ENCODE measurements around the gene THTPA.

DNA sequence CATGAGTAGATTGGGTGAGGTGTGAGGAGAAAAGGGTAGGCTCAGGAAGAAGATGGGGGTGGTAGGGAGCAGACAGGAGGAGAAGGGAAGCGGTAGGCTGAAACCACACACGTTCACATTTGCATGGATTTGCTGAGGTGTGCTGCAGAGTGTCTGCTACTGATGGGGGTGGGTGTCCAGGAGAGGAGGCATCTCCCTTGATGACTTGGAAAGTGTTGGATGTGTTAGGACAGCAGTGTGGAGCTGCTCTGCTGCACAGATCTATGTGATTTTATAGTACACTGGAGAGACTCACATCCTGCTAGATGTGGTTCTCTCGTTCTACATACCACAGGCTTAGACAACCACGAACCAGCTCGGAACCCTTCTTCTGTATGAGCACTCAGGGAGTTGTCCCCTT is 13.8 kb upstream of the THTPA start:
- TF ChIP-seq GATA3 (IDR thresholded peaks at IDR 0.05; ENCODE audit: low read depth, low read length) (no peak), GATA2 (IDR thresholded peaks at IDR 0.05; ENCODE audit: low read depth, low read length) (no peak)
